ENCODE data around the gene SPTBN4.
"Not testable (repeated sequence)": the region's sequence is repeated elsewhere in the genome, so short reads cannot be mapped to it uniquely, and the experiment has no call there.

The SPTBN4 gene

GRCh38 chr19:40457048-40457447 lies 9.8 kb upstream of the SPTBN4 start:
- H3K36me3 ChIP-seq (ENCODE audit: insufficient read depth, low read length) = peaks cover 3% of the 10 kb centered on the region
- H3K27me3 ChIP-seq (ENCODE audit: control insufficient read depth in 1 of 2, insufficient read depth in 2 of 2, low read length in 2 of 2) = no peaks in the 10 kb centered on the region
- no peaks in the 10 kb centered on the region for H3K9me3 ChIP-seq (ENCODE audit: low read length)
- H3K4me3 ChIP-seq (ENCODE audit: low read depth in 1 of 2, low read length in 2 of 2) = no peak overlapping the region
- no peak overlapping the region for H3K9ac ChIP-seq (ENCODE audit: low read length)
- no peak overlapping the region for H3K27ac ChIP-seq (ENCODE audit: low read depth, low read length)
- H3K4me1 ChIP-seq (ENCODE audit: insufficient read depth, low read length) = no peaks in the 10 kb centered on the region

DNA sequence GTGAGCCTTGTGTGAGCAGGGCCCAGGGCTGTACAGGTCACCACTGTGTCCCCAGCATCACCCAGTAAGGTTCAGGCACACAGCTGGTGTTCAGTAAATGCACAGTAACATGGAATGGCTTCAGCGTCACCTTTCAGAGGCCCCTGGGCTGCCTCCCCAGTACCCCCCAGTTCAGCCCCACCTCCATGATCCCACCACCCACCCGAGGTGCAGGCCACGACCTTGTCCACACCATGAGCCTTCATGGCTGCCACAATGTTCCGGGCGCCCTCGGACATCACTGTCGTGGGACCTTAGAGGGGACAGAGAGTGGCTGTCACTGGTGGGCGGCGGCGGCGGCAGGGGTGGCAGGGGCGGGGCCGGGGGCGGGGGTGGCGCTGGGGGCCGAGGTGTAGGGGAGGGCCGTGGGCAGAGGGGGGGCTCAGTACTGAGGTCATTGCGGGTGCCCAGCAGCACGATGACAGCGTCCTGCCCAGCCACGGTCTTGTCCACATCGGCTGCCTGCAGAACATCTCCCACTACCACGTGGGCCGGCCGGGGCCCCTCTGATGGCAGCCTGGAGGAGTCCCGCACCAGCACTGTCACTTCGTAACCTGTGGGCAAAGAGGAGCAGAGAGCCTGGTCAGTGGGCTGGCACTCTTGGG lies 8.7 kb upstream of the SPTBN4 start:
- no peaks in the 10 kb centered on the region for H3K9me3 ChIP-seq (ENCODE audit: low read length)
- peaks cover 3% of the 10 kb centered on the region for H3K36me3 ChIP-seq (ENCODE audit: insufficient read depth, low read length)
- no peak overlapping the region for H3K27ac ChIP-seq (ENCODE audit: low read depth, low read length)
- no peak overlapping the region for H3K4me3 ChIP-seq (ENCODE audit: low read depth in 1 of 2, low read length in 2 of 2)
- no peaks in the 10 kb centered on the region for H3K4me1 ChIP-seq (ENCODE audit: insufficient read depth, low read length)
- no peaks in the 10 kb centered on the region for H3K27me3 ChIP-seq (ENCODE audit: control insufficient read depth in 1 of 2, insufficient read depth in 2 of 2, low read length in 2 of 2)
- H3K9ac ChIP-seq (ENCODE audit: low read length) = no peak overlapping the region

DNA sequence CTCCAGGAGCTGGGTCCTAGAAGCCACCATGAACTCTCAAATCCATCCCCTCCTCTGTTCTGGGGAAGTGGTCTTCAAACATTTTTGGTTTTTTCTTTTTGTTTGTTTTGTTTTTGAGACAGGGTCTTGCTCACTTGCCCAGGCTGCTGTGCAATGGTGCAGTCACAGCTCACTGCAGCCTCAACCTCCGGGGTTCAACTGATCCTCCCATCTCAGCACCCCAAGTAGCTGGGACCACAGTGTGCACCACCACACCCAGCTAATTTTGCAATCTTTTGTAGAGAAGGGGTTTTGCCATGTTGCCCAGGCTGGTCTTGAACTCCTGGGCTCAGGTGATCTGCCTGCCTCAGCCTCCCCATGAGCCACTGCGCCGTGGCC lies 8.2 kb upstream of the SPTBN4 start:
- H3K27ac ChIP-seq (ENCODE audit: low read depth, low read length) = no peak overlapping the region
- no peak overlapping the region for H3K9ac ChIP-seq (ENCODE audit: low read length)
- no peaks in the 10 kb centered on the region for H3K9me3 ChIP-seq (ENCODE audit: low read length)
- no peak overlapping the region for H3K4me3 ChIP-seq (ENCODE audit: low read depth in 1 of 2, low read length in 2 of 2)
- peaks cover 3% of the 10 kb centered on the region for H3K36me3 ChIP-seq (ENCODE audit: insufficient read depth, low read length)
- H3K4me1 ChIP-seq (ENCODE audit: insufficient read depth, low read length) = no peaks in the 10 kb centered on the region
- H3K27me3 ChIP-seq (ENCODE audit: control insufficient read depth in 1 of 2, insufficient read depth in 2 of 2, low read length in 2 of 2) = no peaks in the 10 kb centered on the region

DNA sequence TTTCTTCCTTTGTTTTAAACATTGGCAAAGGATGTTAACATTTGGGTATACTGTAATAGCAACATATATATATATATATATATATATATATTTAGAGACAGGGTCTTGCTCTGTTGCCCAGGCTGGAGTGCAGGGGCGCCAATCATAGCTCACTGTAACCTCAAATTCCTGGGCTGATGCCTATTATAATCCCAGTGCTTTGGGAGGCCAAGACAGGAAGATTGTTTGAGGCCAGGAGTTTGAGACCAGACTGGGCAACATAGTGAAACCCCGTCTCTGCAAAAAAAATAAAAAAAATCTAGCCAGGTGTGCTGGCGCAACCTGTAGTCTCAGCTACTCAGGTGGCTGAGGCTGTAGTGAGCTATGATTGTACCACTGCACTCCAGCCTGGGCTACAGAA lies 6.6 kb upstream of the SPTBN4 start:
- Histone ChIP-seq H3K4me3 (ENCODE audit: low read depth in 1 of 2, low read length in 2 of 2) (no peak overlapping the region), H3K9ac (ENCODE audit: low read length) (no peak overlapping the region), H3K9me3 (ENCODE audit: low read length) (no peaks in the 10 kb centered on the region), H3K27me3 (ENCODE audit: control insufficient read depth in 1 of 2, insufficient read depth in 2 of 2, low read length in 2 of 2) (no peaks in the 10 kb centered on the region), H3K36me3 (ENCODE audit: insufficient read depth, low read length) (peaks cover 3% of the 10 kb centered on the region), H3K27ac (ENCODE audit: low read depth, low read length) (no peak overlapping the region), H3K4me1 (ENCODE audit: insufficient read depth, low read length) (peaks cover 8% of the 10 kb centered on the region)

GRCh38 chr19:40461669-40462221 lies 5.1 kb upstream of the SPTBN4 start:
- H3K9ac ChIP-seq (ENCODE audit: low read length) = no peak overlapping the region
- H3K9me3 ChIP-seq (ENCODE audit: low read length) = no peaks in the 10 kb centered on the region
- no peaks in the 10 kb centered on the region for H3K27me3 ChIP-seq (ENCODE audit: control insufficient read depth in 1 of 2, insufficient read depth in 2 of 2, low read length in 2 of 2)
- peaks cover 3% of the 10 kb centered on the region for H3K36me3 ChIP-seq (ENCODE audit: insufficient read depth, low read length)
- no peak overlapping the region for H3K4me3 ChIP-seq (ENCODE audit: low read depth in 1 of 2, low read length in 2 of 2)
- H3K27ac ChIP-seq (ENCODE audit: low read depth, low read length) = no peak overlapping the region
- H3K4me1 ChIP-seq (ENCODE audit: insufficient read depth, low read length) = peaks cover 14% of the 10 kb centered on the region

DNA sequence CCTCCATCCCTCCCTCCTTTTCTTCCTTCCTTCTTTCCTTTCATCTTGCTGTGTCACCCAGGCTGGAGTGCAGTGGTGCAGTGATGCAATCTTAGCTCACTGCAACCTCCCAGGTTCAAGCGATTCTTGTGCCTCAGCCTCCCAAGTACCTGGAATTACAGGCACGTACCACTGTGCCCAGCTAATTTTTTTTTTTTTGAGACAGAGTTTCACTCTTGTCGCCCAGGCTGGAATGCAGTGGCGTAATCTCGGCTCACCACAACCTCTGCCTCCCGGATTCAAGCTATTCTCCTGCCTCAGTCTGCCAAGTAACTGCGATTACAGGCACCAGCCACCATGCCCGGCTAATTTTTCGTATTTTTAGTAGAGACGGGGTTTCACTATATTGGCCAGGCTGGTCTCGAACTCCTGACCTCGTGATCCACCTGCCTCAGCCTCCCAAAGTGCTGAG lies 3.2 kb upstream of the SPTBN4 start:
- H3K9ac ChIP-seq (ENCODE audit: low read length); H3K27me3 ChIP-seq (ENCODE audit: control insufficient read depth in 1 of 2, insufficient read depth in 2 of 2, low read length in 2 of 2); H3K36me3 ChIP-seq (ENCODE audit: insufficient read depth, low read length); H3K9me3 ChIP-seq (ENCODE audit: low read length); H3K27ac ChIP-seq (ENCODE audit: low read depth, low read length); H3K4me3 ChIP-seq (ENCODE audit: low read depth in 1 of 2, low read length in 2 of 2): not testable (repeated sequence)
- peaks cover 20% of the 10 kb centered on the region for H3K4me1 ChIP-seq (ENCODE audit: insufficient read depth, low read length)

DNA sequence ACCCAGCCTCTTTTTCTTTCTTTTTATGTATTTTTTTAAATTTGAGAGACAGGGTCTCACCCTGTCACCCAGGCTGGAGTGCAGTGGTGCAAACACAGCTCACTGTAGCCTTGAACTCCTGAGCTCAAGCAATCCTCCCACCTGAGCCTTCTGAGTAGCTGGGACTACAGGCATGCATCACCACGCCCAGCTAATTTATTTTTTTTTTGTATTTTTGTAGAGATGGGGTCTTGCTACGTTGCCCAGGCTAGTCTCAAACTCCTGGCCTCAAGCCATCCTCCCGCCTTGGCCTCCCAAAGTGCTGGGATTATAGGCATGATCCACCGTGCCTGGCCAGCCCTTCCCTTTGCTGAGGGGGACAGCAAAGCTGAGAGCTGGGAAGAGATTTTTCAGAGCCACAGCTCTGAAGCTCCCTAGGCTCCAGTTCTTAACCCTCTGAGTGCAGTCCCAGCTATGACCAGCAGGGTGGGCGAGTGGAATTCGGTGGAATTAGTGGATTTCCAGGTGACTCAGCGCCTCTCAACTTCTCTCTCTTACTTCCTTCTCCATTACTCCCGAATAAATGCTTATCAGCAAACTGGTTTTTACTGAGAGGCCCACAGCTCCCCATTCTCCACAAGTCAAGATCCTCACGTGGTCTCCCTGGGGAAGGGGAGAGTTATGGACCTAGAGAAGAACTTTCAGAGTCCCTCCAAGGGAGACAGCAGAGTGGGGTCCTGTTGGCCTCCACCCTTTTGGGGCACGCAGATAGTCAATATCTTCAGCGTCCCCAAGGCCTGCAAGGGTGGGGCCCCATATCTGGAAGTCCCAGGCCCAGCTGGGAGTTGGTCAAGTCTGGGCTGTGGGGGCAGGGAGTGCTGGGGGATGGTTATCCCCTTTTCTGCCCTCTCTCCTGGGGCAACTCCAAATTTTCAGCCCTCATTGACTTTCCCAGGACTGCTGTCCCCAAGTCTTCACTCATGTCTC lies 2.5 kb upstream of the SPTBN4 start:
- Histone ChIP-seq H3K9me3 (ENCODE audit: low read length) (no peaks in the 10 kb centered on the region), H3K4me1 (ENCODE audit: insufficient read depth, low read length) (peaks cover 20% of the 10 kb centered on the region), H3K9ac (ENCODE audit: low read length) (peak overlapping the region; percentile 92), H3K27me3 (ENCODE audit: control insufficient read depth in 1 of 2, insufficient read depth in 2 of 2, low read length in 2 of 2) (no peaks in the 10 kb centered on the region), H3K27ac (ENCODE audit: low read depth, low read length) (peak overlapping the region; percentile 85), H3K36me3 (ENCODE audit: insufficient read depth, low read length) (no peaks in the 10 kb centered on the region), H3K4me3 (ENCODE audit: low read depth in 1 of 2, low read length in 2 of 2) (peak overlapping the region; percentile 59 to 97)

DNA sequence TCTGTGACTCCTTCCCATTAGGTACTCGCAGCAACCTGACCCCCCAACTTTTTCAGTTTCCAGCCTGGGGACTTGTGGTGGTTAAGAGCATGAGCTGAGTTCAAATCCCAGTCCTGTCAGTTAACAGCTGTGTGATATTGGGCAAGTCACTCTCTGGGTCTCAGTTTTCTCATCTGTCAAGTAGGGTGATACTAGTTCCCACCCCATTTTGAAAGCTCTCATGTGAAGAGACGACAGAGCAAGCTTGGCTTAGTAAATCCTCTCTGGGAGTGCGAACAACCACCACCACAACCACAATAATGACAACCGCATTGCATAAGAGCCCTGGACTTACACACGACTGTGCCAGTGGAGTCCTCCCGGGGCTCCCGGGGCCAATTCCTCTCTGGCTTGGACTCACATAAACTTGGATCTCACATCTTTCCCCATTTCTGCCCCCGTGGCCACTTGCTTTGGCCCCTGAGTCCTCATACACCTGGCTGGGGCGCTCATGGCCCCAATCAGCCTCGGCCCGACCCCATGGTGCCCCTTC lies 1.7 kb upstream of the SPTBN4 start:
- Histone ChIP-seq H3K27ac (ENCODE audit: low read depth, low read length) (peak overlapping the region; percentile 85), H3K4me1 (ENCODE audit: insufficient read depth, low read length) (peaks cover 20% of the 10 kb centered on the region), H3K9me3 (ENCODE audit: low read length) (no peaks in the 10 kb centered on the region), H3K9ac (ENCODE audit: low read length) (peak overlapping the region; percentile 92), H3K4me3 (ENCODE audit: low read depth in 1 of 2, low read length in 2 of 2) (peak overlapping the region; percentile 59 to 97), H3K27me3 (ENCODE audit: control insufficient read depth in 1 of 2, insufficient read depth in 2 of 2, low read length in 2 of 2) (no peaks in the 10 kb centered on the region), H3K36me3 (ENCODE audit: insufficient read depth, low read length) (no peaks in the 10 kb centered on the region)

DNA sequence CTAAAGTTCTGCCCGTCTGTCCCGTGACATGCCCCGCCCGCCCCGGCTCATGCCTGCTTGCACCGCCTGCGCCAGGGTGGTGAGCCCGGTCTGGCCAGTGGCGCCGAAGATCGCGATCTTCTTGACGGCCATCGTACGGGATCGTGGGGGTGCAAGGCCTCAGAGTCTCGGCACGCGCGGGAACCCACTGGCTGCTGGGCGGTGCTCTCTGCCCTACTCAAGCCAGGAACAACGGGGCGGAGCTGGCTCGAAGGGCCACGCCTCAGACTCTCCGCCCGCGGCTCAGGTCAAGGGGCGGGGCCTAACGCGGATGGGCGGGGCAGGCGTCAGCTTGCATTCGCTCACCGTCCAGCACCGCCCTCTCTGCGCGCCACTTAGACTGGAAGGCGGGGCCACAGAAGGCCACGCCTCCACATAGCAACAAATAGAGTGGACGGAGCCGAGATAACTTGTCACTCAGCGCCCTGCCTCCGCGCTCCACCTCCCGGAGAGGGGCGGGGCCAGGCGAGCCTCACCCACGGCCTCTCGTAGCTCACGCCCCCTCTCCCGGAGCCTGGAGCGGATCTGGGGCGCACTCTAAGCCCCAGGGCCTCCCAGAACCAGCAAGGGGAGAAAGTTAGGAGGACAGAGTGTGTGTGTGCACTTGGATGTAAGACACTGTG lies 1.1 kb upstream of the SPTBN4 start, which contains the start of gene BLVRB:
Gene BLVRB (minus strand): TSS at position 189 of the 662 bp plus-strand sequence. CDS start 57 bp downstream, at position 132.
- Histone ChIP-seq H3K4me3 (ENCODE audit: low read depth in 1 of 2, low read length in 2 of 2) (peak within 1 kb of the TSS; percentile 59 to 97), H3K36me3 (ENCODE audit: insufficient read depth, low read length) (no peaks in the 10 kb centered on the region), H3K9ac (ENCODE audit: low read length) (peak within 1 kb of the TSS; percentile 92), H3K27ac (ENCODE audit: low read depth, low read length) (peak within 1 kb of the TSS; percentile 85), H3K4me1 (ENCODE audit: insufficient read depth, low read length) (peaks cover 20% of the 10 kb centered on the region), H3K9me3 (ENCODE audit: low read length) (no peaks in the 10 kb centered on the region), H3K27me3 (ENCODE audit: control insufficient read depth in 1 of 2, insufficient read depth in 2 of 2, low read length in 2 of 2) (no peaks in the 10 kb centered on the region)

DNA sequence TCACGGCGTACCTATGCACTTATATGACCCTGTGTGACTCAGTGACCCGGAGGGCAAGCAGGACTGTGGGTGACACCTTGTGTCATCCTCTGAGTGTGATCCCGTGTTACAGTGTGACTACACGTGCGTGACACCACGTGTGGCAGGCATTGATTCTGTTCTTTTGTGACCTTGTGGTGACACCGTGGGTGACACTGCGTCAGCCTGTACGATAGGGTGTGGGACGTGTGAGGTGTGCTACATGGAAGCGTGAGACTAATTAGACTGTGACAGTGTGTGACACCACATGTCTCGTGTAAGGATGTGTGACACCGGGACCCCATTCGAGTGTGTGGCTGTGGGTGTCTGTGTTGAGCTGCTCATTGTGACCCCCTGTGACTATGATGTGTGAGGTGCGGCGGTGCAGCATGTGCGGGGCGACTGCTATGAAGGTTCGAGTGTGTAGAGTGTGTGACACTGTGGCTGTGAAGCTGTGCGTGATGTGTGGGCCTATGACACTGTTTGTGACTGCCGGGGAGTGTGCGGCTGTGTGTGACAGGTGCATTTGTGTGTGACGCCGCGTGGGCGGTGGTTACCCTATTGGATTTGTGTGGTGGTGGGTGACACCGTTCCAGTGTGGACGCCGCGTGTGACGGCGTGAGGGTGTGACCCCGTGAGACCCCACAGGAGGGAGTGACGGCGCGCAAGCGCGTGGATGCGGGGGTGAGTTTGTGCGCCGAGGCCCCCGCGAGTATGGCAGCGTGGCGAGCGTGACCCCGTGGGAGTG lies 399 bp upstream of the SPTBN4 start:
- Histone ChIP-seq H3K4me3 (ENCODE audit: low read depth in 1 of 2, low read length in 2 of 2) (peak overlapping the region; percentile 49 to 97), H3K36me3 (ENCODE audit: insufficient read depth, low read length) (no peaks in the 10 kb centered on the region), H3K4me1 (ENCODE audit: insufficient read depth, low read length) (peaks cover 20% of the 10 kb centered on the region), H3K9ac (ENCODE audit: low read length) (no peak overlapping the region), H3K27ac (ENCODE audit: low read depth, low read length) (peak overlapping the region; percentile 54), H3K27me3 (ENCODE audit: control insufficient read depth in 1 of 2, insufficient read depth in 2 of 2, low read length in 2 of 2) (no peaks in the 10 kb centered on the region), H3K9me3 (ENCODE audit: low read length) (no peaks in the 10 kb centered on the region)
